SK-N-SH treated with all-trans-retinoic acid at 6 μM for 48 hours (cell line): Measurements from ENCODE around the gene POFUT1.

ENCODE experiments used
- CSDC2 ChIP-seq: fragments of 250-450 bp; sonication (Bioruptor Pico); IDR thresholded peaks from 2 replicates; pipeline ENCODE4 v1.5.0; 2020; ENCODE audit warnings: mild to moderate bottlenecking, moderate library complexity
- GLIS3 ChIP-seq: fragments of 250-450 bp; sonication (Bioruptor Pico); IDR thresholded peaks from 2 replicates; pipeline ENCODE4 v1.5.0; 2020; ENCODE audit warnings: mild to moderate bottlenecking, moderate library complexity
- PATZ1 ChIP-seq: fragments of 250-450 bp; sonication (Bioruptor Pico); IDR thresholded peaks from 2 replicates; pipeline ENCODE4 v1.8.0; 2020; ENCODE audit warnings: mild to moderate bottlenecking, moderate library complexity, borderline replicate concordance
- PPARA ChIP-seq: fragments of 250-450 bp; sonication (Bioruptor Pico); IDR thresholded peaks from 2 replicates; pipeline ENCODE4 v1.5.0; 2020; ENCODE audit warnings: mild to moderate bottlenecking, borderline replicate concordance
- RARB ChIP-seq: fragments of 250-450 bp; sonication (Bioruptor Pico); IDR thresholded peaks from 2 replicates; pipeline ENCODE4 v1.8.0; 2021; ENCODE audit warnings: mild to moderate bottlenecking, moderate library complexity
- TCF4 ChIP-seq: fragments of 250-450 bp; sonication (Bioruptor Pico); IDR thresholded peaks from 2 replicates; pipeline ENCODE4 v1.8.0; 2021; ENCODE audit warnings: mild to moderate bottlenecking, moderate library complexity, borderline replicate concordance
- ZC3H10 ChIP-seq: fragments of 250-450 bp; sonication (Bioruptor Pico); IDR thresholded peaks from 2 replicates; pipeline ENCODE4 v1.5.1; 2021; ENCODE audit warnings: mild to moderate bottlenecking, moderate library complexity
- ZNF565 ChIP-seq: fragments of 450-650 bp; formaldehyde crosslinking; conservative IDR thresholded peaks from 2 replicates; pipeline ENCODE4 v1.5.0; 2020; ENCODE audit warnings: low read depth, mild to moderate bottlenecking, moderate library complexity
- TF ChIP-seq, protein P1 (sequence below): fragments of 250-450 bp; sonication (Bioruptor Pico); IDR thresholded peaks from 2 replicates; pipeline ENCODE4 v1.8.0; 2021; ENCODE audit warnings: low read depth, mild to moderate bottlenecking, moderate library complexity, borderline replicate concordance

- TF ChIP-seq ZC3H10 (CRISPR knock-in tag) = no peak
- TF ChIP-seq RARB (CRISPR knock-in tag) = no peak
- no peak for TF ChIP-seq GLIS3 (CRISPR knock-in tag)
- TF ChIP-seq PATZ1 = no peak
- TF ChIP-seq TCF4 (CRISPR knock-in tag) = no peak
- no peak for TF ChIP-seq PPARA (CRISPR knock-in tag)
- TF ChIP-seq CSDC2 (CRISPR knock-in tag) = no peak
- no peak for TF ChIP-seq ZNF565 (CRISPR knock-in tag)
- TF ChIP-seq, protein P1, sequence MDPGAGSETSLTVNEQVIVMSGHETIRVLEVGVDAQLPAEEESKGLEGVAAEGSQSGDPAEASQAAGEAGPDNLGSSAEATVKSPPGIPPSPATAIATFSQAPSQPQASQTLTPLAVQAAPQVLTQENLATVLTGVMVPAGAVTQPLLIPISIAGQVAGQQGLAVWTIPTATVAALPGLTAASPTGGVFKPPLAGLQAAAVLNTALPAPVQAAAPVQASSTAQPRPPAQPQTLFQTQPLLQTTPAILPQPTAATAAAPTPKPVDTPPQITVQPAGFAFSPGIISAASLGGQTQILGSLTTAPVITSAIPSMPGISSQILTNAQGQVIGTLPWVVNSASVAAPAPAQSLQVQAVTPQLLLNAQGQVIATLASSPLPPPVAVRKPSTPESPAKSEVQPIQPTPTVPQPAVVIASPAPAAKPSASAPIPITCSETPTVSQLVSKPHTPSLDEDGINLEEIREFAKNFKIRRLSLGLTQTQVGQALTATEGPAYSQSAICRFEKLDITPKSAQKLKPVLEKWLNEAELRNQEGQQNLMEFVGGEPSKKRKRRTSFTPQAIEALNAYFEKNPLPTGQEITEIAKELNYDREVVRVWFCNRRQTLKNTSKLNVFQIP (CRISPR knock-in tag) = no peak
These were observed 63.9 kb downstream of the POFUT1 start for GRCh38 chr20:32271620-32272019.
